ENCODE measurements around the gene NT5C1B. TPM values are rescaled to one million over a fixed set of nuclear protein-coding genes. Genes with fewer than 3 reads are reported as not detected.

NT5C1B gene
- total and polyA plus RNA-seq, 10 donors = not detected

- Histone ChIP-seq H3K4me3 (no peak overlapping the region), H3K36me3 (no peaks in the 10 kb centered on the region), H3K9me3 (no peaks in the 10 kb centered on the region), H3K4me1 (no peaks in the 10 kb centered on the region), H3K27me3 (replicated peaks in 1 of 7) (no peaks in the 10 kb centered on the region), H3K27ac (no peak overlapping the region)
- no peak for DNase-seq
- intact Hi-C loops (cut with DNase I; ENCODE audit: low total_unique reads) = loop anchor here (10.0 kb wide), 1 partner anchor 219 kb away; no protein-coding TSS in a partner anchor
- 79 to 93% (median 86%) methylated on average over 3 of the region's 3 CpGs for WGBS, 5 donors
- no peak for TF ChIP-seq POLR2AphosphoS5 (IDR thresholded peaks at IDR 0.05)
- no peak for TF ChIP-seq POLR2A (IDR thresholded peaks at IDR 0.05)
- TF ChIP-seq CTCF (IDR thresholded peaks at IDR 0.05 in 8 of 11, conservative IDR thresholded peaks at IDR 0.05 in 3 of 11) = no peak
These were observed 63.5 kb downstream of the NT5C1B start for GRCh38 chr2:18525852-18526251.

- H3K27ac ChIP-seq = no peak overlapping the region
- 81 to 91% (median 87%) methylated on average over 2 of the region's 2 CpGs for WGBS, 5 donors
- intact Hi-C loops (cut with DNase I; ENCODE audit: low total_unique reads) = loop anchor here (10.0 kb wide), 1 partner anchor 220 kb away; no protein-coding TSS in a partner anchor
These were observed 64.1 kb downstream of the NT5C1B start for GRCh38 chr2:18525236-18525635.

GRCh38 chr2:18522484-18523146, 66.8 kb downstream of the NT5C1B start:
- Histone ChIP-seq H3K4me1 (no peaks in the 10 kb centered on the region), H3K9me3 (no peaks in the 10 kb centered on the region), H3K36me3 (no peaks in the 10 kb centered on the region), H3K4me3 (no peak overlapping the region), H3K27ac (no peak overlapping the region), H3K27me3 (replicated peaks in 1 of 7) (peaks cover 0 to 19% (median 0%) of the 10 kb centered on the region in 7 donors)
- 93 to 98% (median 96%) methylated on average over 2 of the region's 2 CpGs for WGBS, 5 donors
- no peak for DNase-seq
- intact Hi-C loops (cut with DNase I; ENCODE audit: low total_unique reads) = loop anchor here (5.0 to 10.0 kb wide), 2 partner anchors 222 to 1340 kb away; no protein-coding TSS in a partner anchor
- TF ChIP-seq POLR2A (IDR thresholded peaks at IDR 0.05) (no peak), POLR2AphosphoS5 (IDR thresholded peaks at IDR 0.05) (no peak), CTCF (IDR thresholded peaks at IDR 0.05 in 8 of 11, conservative IDR thresholded peaks at IDR 0.05 in 3 of 11) (no peak)

More at GRCh38 chr2:18525236-18525635, 64.1 kb downstream of the NT5C1B start:
- Histone ChIP-seq H3K4me3 (no peak overlapping the region), H3K27me3 (replicated peaks in 1 of 7) (peaks cover 0 to 2% (median 0%) of the 10 kb centered on the region in 7 donors), H3K9me3 (no peaks in the 10 kb centered on the region), H3K4me1 (no peaks in the 10 kb centered on the region), H3K36me3 (no peaks in the 10 kb centered on the region)
- TF ChIP-seq POLR2A (IDR thresholded peaks at IDR 0.05) (no peak), POLR2AphosphoS5 (IDR thresholded peaks at IDR 0.05) (no peak), CTCF (IDR thresholded peaks at IDR 0.05 in 8 of 11, conservative IDR thresholded peaks at IDR 0.05 in 3 of 11) (no peak)
- no peak for DNase-seq
